ENCODE measurements around the gene RASSF4. TPM values are rescaled to one million over a fixed set of nuclear protein-coding genes. Genes with fewer than 3 reads are reported as not detected.

RASSF4 gene
- total RNA-seq, 4 donors from 2014 or later = 27.6 to 41.5 (median 32.7) TPM

DNA sequence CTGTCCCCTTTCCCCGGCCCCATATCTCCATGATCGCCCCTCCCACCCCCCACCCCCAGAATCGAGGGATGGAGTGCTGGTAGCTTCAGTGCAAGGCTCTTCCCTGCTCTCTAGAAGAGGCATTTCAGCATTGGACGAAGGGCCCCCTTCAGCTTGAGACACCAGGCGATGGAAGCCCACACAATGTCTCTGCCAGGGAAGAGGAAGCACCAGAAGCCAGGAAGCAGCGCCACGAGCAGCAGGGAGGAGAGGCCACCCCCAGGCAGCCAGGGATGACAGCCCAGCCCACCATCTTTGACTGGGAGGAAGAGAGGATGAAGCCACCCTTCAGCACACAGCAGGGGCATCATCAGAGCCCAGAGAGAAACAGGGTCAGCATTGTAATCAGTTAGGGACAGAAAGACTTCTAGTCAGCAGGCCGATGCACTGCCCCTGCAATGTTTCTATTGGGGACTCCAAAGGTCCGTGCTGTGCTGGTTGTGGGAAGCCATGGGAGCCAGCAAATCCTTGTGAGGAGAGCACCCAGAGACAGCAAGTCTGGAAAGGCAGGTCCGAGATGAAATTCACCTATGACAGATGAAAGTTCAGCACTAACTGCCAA lies 32.8 kb upstream of the RASSF4 start:
- H3K9me3 ChIP-seq = no peaks in the 10 kb centered on the region
- DNase-seq (ENCODE audit: extremely low spot score) = no peak
- TF ChIP-seq, protein P1, sequence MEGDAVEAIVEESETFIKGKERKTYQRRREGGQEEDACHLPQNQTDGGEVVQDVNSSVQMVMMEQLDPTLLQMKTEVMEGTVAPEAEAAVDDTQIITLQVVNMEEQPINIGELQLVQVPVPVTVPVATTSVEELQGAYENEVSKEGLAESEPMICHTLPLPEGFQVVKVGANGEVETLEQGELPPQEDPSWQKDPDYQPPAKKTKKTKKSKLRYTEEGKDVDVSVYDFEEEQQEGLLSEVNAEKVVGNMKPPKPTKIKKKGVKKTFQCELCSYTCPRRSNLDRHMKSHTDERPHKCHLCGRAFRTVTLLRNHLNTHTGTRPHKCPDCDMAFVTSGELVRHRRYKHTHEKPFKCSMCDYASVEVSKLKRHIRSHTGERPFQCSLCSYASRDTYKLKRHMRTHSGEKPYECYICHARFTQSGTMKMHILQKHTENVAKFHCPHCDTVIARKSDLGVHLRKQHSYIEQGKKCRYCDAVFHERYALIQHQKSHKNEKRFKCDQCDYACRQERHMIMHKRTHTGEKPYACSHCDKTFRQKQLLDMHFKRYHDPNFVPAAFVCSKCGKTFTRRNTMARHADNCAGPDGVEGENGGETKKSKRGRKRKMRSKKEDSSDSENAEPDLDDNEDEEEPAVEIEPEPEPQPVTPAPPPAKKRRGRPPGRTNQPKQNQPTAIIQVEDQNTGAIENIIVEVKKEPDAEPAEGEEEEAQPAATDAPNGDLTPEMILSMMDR (IDR thresholded peaks at IDR 0.05) = no peak
- no peak for TF ChIP-seq POLR2A (IDR thresholded peaks at IDR 0.05; ENCODE audit: low read depth)
- no peak for TF ChIP-seq POLR2AphosphoS5 (IDR thresholded peaks at IDR 0.05)
- TF ChIP-seq EP300 (IDR thresholded peaks at IDR 0.05) = no peak
- no peaks in the 10 kb centered on the region for H3K36me3 ChIP-seq
- 65% methylated on average over 10 of the region's 10 CpGs for WGBS
- no peaks in the 10 kb centered on the region for H3K27me3 ChIP-seq
- no peak overlapping the region for H3K27ac ChIP-seq (replicated peaks in 1 of 4)
- intact Hi-C loops (cut with DNase I) = no loop called here
- no peak overlapping the region for H3K4me3 ChIP-seq
- peaks cover 0 to 9% (median 0%) of the 10 kb centered on the region in 4 donors for H3K4me1 ChIP-seq

DNA sequence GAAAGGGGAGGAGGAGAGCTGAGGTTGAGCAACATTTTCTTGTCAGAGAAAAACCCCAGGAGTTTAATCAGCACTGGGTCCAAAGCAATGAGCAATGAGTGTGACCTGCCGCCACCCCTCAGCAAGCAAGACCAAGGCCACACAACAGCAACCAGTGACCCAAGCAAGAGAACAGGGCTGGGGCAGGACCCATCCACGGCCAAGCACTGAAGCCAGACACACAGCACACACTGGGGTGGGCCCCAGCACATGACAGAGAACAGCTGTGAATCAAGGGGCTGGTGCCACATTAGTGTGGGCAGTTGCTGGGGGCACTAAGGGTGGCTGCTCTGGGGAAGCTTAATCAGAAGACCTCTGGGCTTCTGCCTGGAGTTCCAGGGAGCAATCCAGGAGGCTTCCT lies 32.2 kb upstream of the RASSF4 start:
- no peaks in the 10 kb centered on the region for H3K9me3 ChIP-seq
- H3K36me3 ChIP-seq = no peaks in the 10 kb centered on the region
- no peak overlapping the region for H3K27ac ChIP-seq (replicated peaks in 1 of 4)
- 62% methylated on average over 2 of the region's 2 CpGs for WGBS
- H3K27me3 ChIP-seq = no peaks in the 10 kb centered on the region
- peaks cover under 1 to 11% (median 2%) of the 10 kb centered on the region in 4 donors for H3K4me1 ChIP-seq
- no peak for DNase-seq (ENCODE audit: extremely low spot score)
- intact Hi-C loops (cut with DNase I) = no loop called here
- TF ChIP-seq POLR2A (IDR thresholded peaks at IDR 0.05; ENCODE audit: low read depth) (no peak), EP300 (IDR thresholded peaks at IDR 0.05) (no peak), POLR2AphosphoS5 (IDR thresholded peaks at IDR 0.05) (no peak)
- TF ChIP-seq, protein P1 (IDR thresholded peaks at IDR 0.05) = no peak
- H3K4me3 ChIP-seq = no peak overlapping the region

DNA sequence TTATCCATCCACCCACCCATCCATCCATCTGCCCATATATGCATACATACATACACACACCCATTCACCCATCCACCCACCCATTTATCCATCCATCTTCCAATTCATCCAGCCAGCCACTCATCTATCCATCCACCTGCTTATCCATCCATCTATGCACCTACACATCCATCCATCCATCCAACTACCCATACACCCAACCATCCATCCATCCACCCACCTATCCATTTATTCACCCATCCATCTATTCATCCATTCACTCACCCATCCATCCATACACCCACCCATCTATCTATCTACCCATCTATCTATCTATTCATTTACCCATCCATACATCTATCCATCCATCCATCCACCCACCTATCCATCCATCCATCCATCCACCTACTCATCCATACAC lies 31.1 kb upstream of the RASSF4 start:
- Histone ChIP-seq H3K4me1 (peaks cover 7 to 22% (median 12%) of the 10 kb centered on the region in 4 donors), H3K36me3 (no peaks in the 10 kb centered on the region)
- TF ChIP-seq, protein P1 (IDR thresholded peaks at IDR 0.05) = no peak
- TF ChIP-seq POLR2AphosphoS5 (IDR thresholded peaks at IDR 0.05) (no peak), POLR2A (IDR thresholded peaks at IDR 0.05; ENCODE audit: low read depth) (no peak), EP300 (IDR thresholded peaks at IDR 0.05) (no peak)

DNA sequence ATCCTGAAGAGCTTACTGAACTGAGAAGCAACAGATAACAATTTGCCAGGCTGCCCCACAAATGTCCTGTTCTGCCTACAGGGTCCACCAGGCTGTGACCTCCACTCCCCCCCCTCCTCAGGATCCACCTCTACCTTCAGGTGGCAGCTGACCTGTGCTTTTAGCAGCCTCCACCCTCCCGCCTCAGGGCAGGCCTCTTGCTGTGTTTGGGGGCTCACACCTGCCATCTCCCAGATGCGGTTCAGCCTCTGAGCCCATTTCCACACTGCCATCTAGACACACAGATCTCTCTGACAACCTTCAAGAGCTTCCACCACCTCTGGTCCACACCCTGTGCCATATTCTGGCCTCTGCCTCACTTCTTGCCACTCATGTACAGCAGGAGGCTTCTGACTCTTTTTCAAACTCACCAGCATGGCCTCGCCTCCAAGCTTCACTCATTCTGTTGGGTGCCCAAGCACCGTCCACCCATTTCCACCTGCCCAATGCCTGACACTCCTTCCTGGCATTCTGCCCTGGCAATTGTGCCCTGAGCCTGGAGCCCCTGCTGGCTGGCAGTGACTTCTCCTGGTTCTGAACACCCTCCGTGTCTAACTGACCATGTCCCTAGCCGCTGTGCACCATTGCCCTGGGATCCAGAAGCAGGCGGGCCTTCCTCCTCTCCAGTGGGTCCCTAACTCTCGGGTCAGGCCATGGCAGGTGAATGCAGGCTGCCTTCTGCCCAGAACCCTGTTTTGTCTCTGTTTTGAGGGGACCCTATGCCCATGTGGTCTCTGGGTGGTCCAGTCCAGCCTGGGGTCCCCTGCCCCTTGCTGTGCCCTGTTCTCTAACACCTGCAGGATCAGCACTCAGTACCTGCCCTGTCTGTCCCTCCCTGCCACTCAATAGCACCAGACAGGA lies 30.0 kb upstream of the RASSF4 start:
- no peak for TF ChIP-seq EP300 (IDR thresholded peaks at IDR 0.05)
- TF ChIP-seq, protein P1 (IDR thresholded peaks at IDR 0.05) = no peak
- no peak for TF ChIP-seq POLR2AphosphoS5 (IDR thresholded peaks at IDR 0.05)
- TF ChIP-seq POLR2A (IDR thresholded peaks at IDR 0.05; ENCODE audit: low read depth) = no peak
- Histone ChIP-seq H3K27ac (replicated peaks in 1 of 4) (no peak overlapping the region), H3K36me3 (no peaks in the 10 kb centered on the region), H3K27me3 (no peaks in the 10 kb centered on the region), H3K9me3 (no peaks in the 10 kb centered on the region), H3K4me1 (peaks cover 13 to 32% (median 18%) of the 10 kb centered on the region in 4 donors), H3K4me3 (no peak overlapping the region)
- intact Hi-C loops (cut with DNase I) = no loop called here
- DNase-seq (ENCODE audit: extremely low spot score) = no peak
- 96% methylated on average over 8 of the region's 8 CpGs for WGBS

More for the DNA sequence above, 31.1 kb upstream of the RASSF4 start:
- Histone ChIP-seq H3K9me3 (no peaks in the 10 kb centered on the region), H3K27me3 (no peaks in the 10 kb centered on the region), H3K4me3 (no peak overlapping the region), H3K27ac (replicated peaks in 1 of 4) (no peak overlapping the region)
- intact Hi-C loops (cut with DNase I) = no loop called here
- no peak for DNase-seq (ENCODE audit: extremely low spot score)
